OCI-M2 (cell line): ENCODE results near the gene SEC16A.

Experiments
- DNase-seq: peaks from one replicate; lab custom pipeline; 2025; ENCODE audit not compliant: unreplicated experiment; lab: John Stamatoyannopoulos, UW

The SEC16A gene, protein sequence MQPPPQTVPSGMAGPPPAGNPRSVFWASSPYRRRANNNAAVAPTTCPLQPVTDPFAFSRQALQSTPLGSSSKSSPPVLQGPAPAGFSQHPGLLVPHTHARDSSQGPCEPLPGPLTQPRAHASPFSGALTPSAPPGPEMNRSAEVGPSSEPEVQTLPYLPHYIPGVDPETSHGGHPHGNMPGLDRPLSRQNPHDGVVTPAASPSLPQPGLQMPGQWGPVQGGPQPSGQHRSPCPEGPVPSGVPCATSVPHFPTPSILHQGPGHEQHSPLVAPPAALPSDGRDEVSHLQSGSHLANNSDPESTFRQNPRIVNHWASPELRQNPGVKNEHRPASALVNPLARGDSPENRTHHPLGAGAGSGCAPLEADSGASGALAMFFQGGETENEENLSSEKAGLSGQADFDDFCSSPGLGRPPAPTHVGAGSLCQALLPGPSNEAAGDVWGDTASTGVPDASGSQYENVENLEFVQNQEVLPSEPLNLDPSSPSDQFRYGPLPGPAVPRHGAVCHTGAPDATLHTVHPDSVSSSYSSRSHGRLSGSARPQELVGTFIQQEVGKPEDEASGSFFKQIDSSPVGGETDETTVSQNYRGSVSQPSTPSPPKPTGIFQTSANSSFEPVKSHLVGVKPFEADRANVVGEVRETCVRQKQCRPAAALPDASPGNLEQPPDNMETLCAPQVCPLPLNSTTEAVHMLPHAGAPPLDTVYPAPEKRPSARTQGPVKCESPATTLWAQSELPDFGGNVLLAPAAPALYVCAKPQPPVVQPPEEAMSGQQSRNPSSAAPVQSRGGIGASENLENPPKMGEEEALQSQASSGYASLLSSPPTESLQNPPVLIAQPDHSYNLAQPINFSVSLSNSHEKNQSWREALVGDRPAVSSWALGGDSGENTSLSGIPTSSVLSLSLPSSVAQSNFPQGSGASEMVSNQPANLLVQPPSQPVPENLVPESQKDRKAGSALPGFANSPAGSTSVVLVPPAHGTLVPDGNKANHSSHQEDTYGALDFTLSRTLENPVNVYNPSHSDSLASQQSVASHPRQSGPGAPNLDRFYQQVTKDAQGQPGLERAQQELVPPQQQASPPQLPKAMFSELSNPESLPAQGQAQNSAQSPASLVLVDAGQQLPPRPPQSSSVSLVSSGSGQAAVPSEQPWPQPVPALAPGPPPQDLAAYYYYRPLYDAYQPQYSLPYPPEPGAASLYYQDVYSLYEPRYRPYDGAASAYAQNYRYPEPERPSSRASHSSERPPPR (N-terminal part only)

DNA sequence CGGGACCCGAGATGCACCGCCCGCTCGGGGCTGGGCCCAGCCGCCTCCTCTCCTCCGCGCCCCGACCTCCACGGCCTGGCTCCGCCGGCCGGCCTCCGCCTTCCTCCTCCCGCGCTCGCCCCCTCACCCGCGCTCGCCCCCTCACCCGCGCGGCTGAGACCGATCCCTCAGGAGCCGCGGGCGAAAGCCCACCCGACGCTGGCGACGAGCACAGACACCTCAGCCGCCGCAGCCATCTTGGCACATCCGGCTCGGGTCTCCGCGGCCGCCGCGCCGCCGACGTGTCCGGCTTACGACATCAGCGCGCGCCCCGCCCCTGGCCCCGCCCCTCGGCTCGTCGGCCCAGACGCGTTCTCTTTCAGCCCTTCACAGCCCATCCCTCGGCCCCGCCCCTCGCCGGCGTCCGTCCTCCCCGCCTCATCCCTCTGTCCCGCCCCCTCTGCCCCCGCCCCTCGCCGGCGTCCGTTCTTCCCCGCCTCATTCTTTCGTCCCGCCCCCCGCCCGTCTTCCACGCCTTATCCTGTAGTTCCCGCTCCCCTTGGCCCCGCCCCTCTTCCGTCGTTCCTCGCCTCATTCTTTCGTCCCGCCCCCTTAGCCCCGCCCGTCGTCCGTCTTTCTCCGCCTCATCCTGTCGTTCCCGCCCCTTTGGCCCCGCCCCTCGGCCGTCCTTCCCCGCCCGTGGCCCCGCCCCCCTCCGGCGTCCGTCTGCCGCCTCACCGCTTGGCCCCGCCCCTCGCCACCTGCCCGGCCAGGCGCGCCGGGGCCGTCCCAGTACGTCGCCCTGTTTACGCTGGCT is at the start of gene SEC16A:
Gene SEC16A, minus strand, starts transcription at position 248 of the 796 bp plus-strand sequence. CDS start 5,425 bp downstream, outside the sequence.
- peak; percentile 64 for DNase-seq

DNA sequence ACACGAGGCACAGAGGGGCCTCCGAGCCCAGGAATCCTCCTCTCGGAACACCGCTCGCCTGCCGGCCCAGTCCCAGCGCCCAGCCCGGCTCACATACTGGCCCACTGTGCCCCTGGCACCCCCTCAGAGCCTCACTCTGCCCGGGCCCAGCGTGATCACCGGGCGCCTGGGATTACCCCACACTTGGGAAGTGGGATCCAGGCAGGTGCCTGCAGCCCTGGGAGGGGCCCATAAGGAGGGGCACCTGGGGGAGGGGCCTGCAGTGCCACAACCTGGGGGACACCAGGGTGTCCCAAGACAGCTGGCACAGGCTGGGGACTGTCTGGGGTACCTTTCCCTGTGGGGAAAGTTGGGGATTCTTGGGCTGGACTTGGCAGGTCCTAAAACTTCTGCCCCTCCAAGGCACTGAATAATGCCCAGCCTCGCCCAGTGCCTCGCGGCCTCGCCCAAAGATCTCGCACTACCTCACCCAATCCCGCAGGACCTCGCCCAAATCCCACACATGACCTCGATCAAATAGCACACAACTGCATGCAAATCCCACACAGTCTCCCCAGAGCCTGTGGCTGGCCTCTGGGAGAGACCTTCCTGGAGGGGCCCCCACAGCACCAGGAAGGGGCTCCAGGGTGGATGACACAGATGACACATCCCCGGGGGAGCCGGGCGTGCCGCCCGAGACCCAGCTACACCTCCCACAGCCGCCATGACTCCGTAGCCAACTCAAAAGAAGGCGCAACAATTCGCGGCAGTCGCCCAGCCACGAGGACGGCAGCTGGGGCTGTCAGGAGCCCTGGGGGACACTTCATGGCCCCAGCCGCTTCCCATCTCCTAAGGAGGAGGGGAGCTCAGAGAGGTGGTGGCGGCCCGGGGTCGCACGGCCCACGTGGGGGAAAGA is 49.3 kb upstream of the SEC16A start:
- no peak for DNase-seq

DNA sequence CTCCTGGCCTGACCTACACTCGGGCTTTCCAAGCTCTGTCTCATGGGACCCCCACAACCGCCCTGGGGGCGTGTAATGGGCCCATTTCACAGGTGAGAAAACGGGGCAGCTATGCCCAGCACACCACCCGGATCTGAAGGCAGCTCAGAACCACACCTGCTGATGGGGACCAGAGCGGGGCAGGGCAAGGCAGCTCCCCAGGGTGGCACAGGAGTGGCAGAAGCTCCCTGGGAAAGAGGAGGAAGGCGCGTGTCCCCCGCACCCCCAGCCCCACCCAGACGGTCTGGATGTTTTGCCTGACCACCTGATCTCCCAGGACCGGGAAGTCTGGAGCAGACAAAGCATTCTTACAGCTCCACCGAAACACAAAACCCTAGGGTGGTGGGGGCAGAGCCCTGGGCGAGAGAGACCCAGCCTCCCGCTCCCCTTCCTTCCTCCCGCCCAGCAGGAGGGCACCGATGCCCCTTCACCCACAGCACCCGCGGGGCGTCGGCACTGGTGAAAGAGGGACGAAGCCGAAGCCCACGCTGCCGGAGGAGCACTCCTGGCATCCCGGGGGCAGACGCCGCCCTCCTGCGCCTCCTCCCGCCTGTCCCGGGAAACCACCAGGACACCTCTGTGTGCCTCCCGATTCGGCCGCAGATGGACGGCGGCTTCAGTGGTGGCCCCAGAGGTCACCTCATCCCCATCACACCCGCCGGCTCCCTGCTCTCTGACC is 48.5 kb upstream of the SEC16A start:
- no peak for DNase-seq

DNA sequence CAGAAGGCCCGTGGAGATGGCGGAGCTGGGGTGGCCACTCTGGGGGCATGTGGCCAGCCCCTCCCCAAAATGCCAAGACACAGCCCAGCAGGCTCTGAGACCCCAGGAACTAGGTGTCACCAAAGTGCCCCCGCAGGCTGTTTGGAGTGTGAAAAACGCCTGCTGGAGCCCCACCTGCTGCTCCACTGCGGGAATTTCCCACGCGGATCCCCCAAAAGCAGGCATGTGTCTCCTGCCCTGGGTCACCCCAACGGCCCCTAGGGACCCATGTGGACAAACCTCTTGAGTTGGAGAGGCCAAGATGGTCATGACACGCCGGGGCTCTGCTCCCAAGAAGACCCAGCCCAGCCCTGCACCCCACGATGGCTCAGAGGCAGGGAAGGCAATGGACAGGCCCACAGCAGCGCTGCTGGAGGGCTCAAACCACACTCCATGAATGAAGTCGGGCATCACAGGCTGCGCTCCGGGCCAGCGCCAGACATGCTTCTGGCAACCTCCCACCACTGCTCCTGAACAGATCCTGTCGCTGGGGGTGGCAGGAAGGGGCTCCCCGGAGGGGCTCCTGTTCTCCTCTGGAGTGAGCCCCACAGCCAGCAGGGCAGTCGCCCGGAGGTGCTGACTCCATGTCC is 47.7 kb upstream of the SEC16A start:
- DNase-seq, result no peak

DNA sequence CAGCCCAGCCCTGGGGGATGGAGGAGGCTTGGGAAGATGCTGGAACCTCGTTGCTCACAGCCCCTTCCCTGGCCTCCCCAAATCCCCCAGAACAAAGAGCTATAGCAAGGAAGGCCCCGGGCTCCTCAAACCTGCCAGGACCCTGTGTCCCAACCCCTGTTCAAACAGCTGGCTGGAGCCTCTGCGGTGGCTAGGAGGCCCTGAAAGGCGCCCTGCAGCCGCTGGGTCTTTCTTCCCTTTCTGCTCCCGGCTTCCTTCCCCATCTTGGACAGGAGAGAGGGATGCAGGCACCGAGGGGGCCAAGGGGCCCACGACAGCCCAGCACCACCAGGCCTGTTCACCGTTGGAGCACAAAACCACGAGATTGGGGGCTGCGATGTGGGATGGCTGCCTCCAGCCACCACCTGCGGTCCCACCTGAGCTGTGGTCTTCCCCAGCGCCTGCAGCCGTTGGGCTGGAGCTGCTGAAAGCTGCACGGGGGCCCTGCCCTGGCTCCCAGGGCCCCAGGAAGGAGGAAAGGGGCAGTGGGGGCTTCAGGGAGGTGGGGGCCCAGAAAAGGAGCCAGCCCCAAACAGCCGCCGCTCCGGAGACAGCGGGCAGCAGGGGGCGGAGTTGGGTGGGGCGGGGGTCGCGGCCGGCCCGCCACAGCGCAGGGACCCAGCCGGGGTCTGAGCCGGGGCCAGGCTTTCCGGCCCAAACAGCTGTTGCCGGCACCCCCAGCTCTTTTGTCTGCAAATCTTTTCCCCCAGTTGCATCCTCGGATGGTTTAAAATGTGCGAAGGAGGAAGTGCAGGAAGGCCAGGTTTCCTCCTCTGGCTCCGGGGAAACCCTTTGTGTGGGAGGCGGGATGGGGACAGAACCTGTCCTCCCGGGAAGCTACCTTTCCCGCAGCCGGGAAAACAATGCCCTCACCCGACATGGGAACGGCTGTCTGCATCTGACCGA is 46.9 kb upstream of the SEC16A start:
- DNase-seq, result no peak

DNA sequence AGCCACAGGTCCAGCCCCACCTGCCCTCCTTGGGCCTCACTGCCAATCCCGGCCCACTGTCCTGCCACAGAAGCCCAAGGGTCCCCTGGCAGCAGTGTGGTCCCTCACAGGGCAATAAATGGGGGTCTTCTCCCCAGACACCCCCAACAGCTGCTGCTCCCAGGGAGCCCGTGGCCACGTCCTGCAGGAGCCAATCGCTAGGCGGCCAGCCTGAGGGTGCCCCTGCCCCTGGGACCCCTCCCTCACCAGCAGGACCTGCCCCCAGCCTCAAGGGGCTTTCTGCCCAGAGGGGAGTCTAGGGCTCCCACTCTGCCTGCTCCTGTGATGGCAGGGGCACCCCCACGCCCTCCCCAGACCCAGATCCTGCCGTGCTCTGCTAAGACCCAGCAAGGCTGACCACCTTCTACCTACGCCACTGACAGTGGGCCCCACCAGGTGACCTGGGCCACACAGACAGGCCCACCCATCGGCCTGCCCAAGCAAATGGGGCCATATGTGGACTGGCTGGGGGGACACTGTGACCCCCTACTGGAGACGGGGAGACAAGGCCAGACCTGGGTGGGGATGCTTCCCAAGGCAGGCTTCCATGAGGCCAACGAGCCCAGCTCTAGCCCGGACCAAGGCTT is 46.0 kb upstream of the SEC16A start:
- no peak for DNase-seq

DNA sequence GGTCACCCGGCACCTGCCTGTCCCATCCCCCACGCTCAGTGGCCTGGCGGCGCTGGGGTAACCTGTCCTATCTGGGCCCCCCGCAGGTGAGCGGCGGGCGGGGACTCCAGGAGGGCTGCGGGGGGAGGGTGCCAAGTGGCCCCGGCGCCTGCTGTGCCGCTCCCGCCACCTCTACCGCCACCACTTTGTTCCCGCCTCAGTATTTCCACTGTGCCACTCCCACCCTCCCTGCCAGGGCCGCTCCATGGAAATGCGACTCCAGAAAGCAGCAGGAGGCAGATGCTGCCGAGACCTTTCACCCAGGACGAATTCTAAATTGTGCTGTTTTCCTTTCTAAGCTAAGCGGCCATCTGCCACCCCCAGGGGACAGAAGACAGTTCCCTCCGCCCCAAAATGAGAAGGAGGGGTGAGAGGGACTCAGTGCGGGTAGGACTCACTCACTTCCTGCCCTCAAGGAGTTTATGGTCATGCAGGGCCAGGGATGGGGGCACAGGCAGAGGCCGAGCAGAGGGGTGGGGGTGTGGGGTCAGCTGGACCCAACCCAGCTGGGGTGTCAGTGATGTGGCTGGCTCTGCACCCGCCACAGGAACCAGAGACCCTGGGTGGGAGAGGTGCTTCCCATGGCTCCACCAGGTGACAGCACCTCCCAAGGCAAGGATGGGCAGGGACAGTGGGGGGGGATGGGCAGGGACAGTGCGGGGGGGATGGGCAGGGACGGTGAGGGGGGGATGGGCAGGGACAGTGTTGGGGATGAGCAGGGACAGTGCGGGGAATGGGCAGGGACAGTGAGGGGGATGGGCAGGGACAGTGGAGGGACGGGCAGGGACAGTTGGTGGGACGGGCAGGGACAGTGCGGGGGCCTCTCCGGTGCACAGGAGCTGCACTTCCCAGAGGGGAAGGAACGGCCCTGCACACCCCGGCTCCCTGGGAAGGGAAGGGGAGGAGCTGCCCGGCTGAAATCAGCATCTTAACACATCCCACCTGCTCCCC is 45.2 kb upstream of the SEC16A start:
- DNase-seq, result no peak

DNA sequence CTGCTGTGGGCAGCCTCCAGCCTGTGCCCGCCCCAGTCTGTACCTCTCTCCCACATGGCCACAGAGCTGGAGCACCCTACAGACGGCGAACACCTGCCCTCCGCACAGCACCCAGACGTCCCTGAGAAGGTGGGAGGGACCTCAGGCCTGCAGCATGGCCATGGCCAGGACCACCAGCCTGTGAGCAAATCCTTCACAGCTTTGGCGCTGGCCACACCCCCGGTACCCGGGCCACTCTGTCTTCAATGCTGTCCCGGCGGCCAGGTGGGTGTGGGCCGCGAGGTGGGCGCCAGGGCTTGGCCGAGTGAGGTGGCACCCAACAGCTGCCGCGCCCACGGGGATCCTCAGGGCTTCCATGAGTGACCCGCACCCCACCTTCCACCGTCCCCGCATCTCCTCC is 44.3 kb upstream of the SEC16A start:
- DNase-seq, result no peak

DNA sequence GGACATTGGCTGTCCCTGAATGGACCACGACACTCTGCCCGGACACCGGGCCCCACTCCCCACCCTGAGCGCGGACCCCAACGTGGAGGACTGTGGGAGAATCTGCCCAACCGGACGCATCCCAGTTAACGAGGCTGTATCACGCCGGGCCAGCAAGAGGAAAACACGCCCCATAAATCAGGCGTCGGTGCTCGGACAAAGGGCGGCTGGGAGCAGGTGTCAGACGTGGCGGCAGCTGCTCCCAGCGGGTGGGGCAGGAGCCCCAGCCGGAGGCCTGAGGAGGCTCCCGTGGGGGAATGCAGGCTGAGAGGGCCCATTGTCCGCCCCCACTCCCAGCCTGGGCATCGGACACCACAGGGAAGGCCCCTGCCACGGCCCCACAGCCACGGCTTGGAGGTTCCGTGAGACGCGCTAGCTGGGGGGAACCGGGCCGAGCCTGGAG is 43.8 kb upstream of the SEC16A start:
- no peak for DNase-seq

DNA sequence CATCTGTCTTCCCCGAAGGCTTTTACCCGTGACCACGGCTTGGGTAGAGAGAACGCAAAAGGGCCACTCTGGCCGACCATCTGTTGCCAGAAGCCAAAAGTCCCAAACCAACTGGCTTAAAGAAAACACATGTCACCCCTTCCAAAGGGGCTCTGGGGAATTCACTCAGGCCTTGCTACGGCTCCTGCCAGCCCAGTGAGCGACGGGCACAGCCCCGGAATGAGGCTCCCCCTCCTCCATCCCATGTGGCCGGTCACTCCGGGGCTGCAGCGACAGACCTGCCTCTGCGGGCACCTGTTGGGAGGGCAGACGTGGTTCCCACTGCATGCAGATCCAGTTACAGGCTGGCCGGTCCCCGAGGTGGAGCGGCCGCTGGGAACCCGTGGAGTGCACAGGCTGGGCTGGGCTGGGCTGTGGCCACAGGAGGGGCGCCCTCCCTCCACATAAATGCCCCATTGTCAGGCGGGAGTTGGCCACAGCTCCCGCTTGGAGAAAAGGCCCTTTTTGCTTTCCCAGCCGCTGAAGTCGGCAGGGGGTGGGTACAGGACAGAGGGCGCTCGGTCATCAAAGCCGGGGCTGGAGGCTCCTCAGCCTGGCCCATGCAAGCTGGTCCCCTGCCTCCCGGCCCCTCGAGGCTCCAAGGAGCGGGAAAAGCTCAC is 43.1 kb upstream of the SEC16A start:
- no peak for DNase-seq

DNA sequence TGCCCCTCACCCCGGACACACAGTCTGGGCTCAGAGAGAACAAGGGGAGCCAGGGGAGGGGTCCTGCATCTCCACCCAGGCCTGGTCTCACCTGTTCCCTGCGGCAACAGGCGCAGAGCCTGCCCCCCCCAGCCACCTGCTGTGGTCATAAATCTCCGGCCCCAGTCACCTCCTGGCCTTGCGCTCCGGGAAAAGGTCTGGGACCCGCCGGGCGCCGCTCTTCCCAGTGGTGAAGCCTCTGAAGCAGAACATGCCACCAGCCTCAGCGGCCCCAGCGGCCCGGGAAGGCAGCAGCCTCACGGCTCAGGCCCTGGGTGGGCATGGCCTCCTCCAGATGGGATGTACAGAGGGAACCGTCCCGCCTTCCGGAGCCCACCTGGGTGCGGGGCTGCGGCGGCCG is 42.4 kb upstream of the SEC16A start:
- no peak for DNase-seq

DNA sequence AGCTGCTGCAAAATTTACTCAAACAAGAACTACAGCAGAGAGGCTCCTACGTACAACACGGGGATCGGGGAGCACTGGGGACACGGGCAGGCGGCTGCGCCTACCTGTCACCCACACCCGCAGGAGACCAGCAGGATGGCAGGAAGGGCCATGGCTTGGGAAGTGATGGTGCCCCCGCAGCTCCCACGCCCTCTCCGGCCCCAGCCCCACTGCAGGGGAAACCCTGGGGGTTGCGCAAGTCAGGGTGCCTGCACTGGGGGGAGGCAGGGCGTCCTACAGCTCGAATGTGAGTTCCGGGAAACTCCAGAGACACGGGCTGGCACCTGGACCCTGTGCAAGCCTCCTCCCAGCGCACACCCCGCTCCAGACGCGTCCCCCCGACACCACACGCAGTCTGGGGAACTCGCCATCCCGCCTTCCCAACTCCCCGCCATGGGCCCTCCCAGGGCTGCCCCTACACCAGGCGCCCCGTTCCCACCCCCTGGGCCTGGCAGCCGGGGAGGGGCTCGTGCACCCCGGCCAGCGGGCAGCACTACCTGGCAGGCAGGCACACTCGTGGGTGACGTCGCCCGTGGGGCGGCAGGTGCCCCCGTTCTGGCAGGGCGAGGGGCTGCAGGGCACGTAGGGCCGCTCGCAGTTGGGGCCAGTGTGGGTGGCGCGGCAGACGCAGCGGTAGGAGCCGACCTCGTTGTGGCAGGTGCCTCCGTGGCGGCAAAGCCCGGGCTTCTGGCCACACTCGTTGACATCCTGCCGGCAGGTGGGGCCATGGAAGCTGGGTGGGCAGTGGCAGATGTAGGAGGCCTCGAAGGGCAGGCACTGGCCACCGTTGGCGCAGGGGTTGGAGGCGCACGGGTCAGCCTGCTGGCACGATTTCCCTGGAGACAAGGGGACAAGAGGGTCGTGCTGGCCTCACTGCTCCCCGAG is 39.7 kb upstream of the SEC16A start:
- DNase-seq, result no peak

DNA sequence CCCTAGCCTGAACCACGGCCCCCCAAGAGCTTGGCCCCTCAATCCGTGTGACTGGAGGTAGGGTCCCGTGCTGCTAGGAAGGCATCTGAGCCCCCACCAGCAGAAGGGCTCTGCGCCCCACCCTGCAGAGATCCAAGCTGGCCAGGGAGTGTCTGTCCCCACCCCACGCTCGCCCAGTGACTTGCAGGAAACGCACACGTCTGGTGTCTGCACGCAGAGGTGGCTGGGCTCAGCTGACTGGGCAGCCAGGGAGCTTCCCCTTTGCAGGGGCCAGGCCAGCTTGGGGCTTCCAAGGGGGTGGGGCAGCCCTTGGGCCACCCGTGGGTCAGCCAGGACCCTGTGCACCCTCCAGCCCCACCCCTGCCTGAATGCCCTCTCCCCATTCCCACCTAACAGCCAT is 38.7 kb upstream of the SEC16A start:
- no peak for DNase-seq

DNA sequence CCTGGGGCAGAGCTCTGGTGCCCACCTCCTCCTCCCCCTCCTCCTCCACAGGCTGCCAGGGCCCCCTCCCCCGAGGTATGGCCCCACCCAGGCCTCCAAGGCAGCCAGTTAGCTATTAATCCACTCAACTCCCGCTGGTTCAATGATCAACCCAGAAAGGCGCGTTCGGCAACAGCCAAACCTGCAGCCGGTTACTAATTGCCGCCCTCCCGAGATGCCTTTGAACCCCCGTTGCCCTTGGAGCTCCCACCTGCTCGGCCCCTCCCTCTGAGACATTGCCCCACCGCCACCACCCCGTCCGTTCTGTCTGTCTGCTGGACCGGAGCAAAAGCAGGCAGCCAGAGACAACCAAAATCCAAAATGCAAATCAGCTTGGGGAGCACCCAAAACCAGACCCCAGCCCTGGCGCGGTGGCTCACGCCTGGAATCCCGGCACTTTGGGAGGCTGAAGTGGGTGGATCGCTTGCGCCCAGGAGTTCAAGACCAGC is 37.3 kb upstream of the SEC16A start:
- DNase-seq, result no peak
